ENCODE results near the gene OTX1. TPM values are rescaled to one million over a fixed set of nuclear protein-coding genes. Genes with fewer than 3 reads are reported as not detected.

Gene OTX1
- total and polyA plus RNA-seq, 10 of the 15 experiments (the other 5 are each of a cell fraction or from before 2014, with no cell fraction given), result 0.04 to 0.67 (median 0.23) TPM; not detected in 2

DNA sequence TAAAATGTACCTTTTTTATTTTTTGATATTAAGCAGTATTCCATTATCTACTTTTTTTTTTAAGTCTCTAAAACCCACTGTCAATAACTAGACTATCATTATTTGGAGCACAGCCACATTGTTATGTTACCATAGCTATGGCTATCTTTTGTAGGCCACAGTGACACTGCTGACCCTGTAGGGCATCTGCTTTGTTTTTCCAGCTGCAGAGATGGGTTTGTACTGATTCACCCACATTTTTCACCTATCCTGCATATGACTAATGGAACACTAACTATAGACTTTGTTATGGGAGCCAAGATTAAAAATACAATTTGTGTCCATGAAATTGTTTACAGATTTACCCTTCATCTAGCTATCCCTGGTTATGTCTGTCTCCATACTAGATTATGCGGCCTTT is 21.6 kb upstream of the OTX1 start:
- SMC1A ChIA-PET (ENCODE audit: uncharacterized antibody, unreplicated experiment), result interaction anchor here (0.6 to 1.5 kb wide), 3 partner anchors 11 to 616 kb away, joined by 3 to 4 read pairs (median 4); no protein-coding TSS in a partner anchor
- CTCF ChIA-PET, result interaction anchor here (0.5 kb wide), 1 partner anchor 1039 kb away, joined by 3 read pairs; no protein-coding TSS in a partner anchor
- H3K4me3 ChIP-seq, result no peak overlapping the region
- H4K20me1 ChIP-seq (ENCODE audit: control insufficient read depth, insufficient read depth), result no peaks in the 10 kb centered on the region
- H3K27me3 ChIP-seq (replicated peaks in 1 of 2; ENCODE audit: control insufficient read depth in 2 of 2, insufficient read depth in 2 of 2, low read length in 1 of 2), result no peaks in the 10 kb centered on the region
- DNase-seq (ENCODE audit: low read depth, low spot score) (no peak), ATAC-seq (no peak), FAIRE-seq (no peak)
- no peak overlapping the region for H3K9ac ChIP-seq (ENCODE audit: control insufficient read depth, insufficient read depth, low read length)
- no peak overlapping the region for H3K27ac ChIP-seq (ENCODE audit: control insufficient read depth, insufficient read depth)
- POLR2A ChIA-PET, result interaction anchor here (0.5 kb wide), 1 partner anchor 273 kb away, joined by 3 read pairs; no protein-coding TSS in a partner anchor
- H3K4me1 ChIP-seq (ENCODE audit: control insufficient read depth, insufficient read depth, low read length), result no peaks in the 10 kb centered on the region
- H3K36me3 ChIP-seq (ENCODE audit: control insufficient read depth in 2 of 2, insufficient read depth in 2 of 2, low read length in 1 of 2), result no peaks in the 10 kb centered on the region
- H3K79me2 ChIP-seq (ENCODE audit: control insufficient read depth, insufficient read depth, low read length), result no peaks in the 10 kb centered on the region
- no peaks in the 10 kb centered on the region for H3K9me3 ChIP-seq (replicated peaks; ENCODE audit: control insufficient read depth, insufficient read depth, low read length)
- no peak overlapping the region for H2AFZ ChIP-seq (ENCODE audit: control insufficient read depth, low read depth, low read length)
- intact Hi-C loops (cut with micrococcal nuclease; ENCODE audit: unreplicated experiment), result no loop called here
- no TSS peak for BruUV-seq (replicated peaks)
- no peak for TF ChIP-seq GABPA (IDR thresholded peaks at IDR 0.05; ENCODE audit: low read depth)
- TF ChIP-seq TAF1 (IDR thresholded peaks at IDR 0.05; ENCODE audit: borderline replicate concordance, low read depth, low read length), result no peak
- no peak for TF ChIP-seq BMI1 (IDR thresholded peaks at IDR 0.05; ENCODE audit: borderline replicate concordance)
- TF ChIP-seq ZNF207 (IDR thresholded peaks at IDR 0.05; ENCODE audit: borderline replicate concordance), result no peak
- TF ChIP-seq SUZ12 (IDR thresholded peaks at IDR 0.05; ENCODE audit: unreplicated experiment), result no peak
- TF ChIP-seq, protein P1, sequence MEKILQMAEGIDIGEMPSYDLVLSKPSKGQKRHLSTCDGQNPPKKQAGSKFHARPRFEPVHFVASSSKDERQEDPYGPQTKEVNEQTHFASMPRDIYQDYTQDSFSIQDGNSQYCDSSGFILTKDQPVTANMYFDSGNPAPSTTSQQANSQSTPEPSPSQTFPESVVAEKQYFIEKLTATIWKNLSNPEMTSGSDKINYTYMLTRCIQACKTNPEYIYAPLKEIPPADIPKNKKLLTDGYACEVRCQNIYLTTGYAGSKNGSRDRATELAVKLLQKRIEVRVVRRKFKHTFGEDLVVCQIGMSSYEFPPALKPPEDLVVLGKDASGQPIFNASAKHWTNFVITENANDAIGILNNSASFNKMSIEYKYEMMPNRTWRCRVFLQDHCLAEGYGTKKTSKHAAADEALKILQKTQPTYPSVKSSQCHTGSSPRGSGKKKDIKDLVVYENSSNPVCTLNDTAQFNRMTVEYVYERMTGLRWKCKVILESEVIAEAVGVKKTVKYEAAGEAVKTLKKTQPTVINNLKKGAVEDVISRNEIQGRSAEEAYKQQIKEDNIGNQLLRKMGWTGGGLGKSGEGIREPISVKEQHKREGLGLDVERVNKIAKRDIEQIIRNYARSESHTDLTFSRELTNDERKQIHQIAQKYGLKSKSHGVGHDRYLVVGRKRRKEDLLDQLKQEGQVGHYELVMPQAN (conservative IDR thresholded peaks at IDR 0.05), result no peak
- no peak for TF ChIP-seq YY1 (IDR thresholded peaks at IDR 0.05; ENCODE audit: low read depth, low read length)
- TF ChIP-seq CHD4 (IDR thresholded peaks at IDR 0.05), result no peak
- no peak for TF ChIP-seq ZNF384 (IDR thresholded peaks at IDR 0.05; ENCODE audit: borderline replicate concordance, low read depth, low read length)
- TF ChIP-seq RB1 (IDR thresholded peaks at IDR 0.05; ENCODE audit: borderline replicate concordance), result no peak
- TF ChIP-seq EGR1 (IDR thresholded peaks at IDR 0.05; ENCODE audit: borderline replicate concordance in 1 of 2, low read depth in 2 of 2, low read length in 2 of 2), result no peak
- no peak overlapping the region for H3K4me2 ChIP-seq (ENCODE audit: control insufficient read depth, insufficient read depth)
- in situ Hi-C loops (cut with MboI), result no loop called here
- 100% methylated on average over 1 of the region's 1 CpG for WGBS (ENCODE audit: insufficient coverage, insufficient replicate concordance, low lambda C conversion rate, missing lambda C conversion rate)
- RAD21 ChIA-PET (ENCODE audit: unreplicated experiment), result no interaction called here
